Sciatic nerve (tissue), 1 donor: ENCODE measurements around the gene RNASEH2B. TPM values are rescaled to one million over a fixed set of nuclear protein-coding genes. Genes with fewer than 3 reads are reported as not detected.

ENCODE experiments used
- total RNA-seq: library from RNA; stranded (reverse); fragmentation: NEBNext Ultra II Directional; extraction: Animal tissue kit (Norgen Biotek cat#: 25700); gene quantifications from one replicate; pipeline ENCODE4 v1.2.1, GENCODE V29; 2021
- donor health status: DM: no; HTN: no; CAD: no.

Gene RNASEH2B
- total RNA-seq, 1 donor from 2014 or later: 45.7 TPM

Other genes starting within 250 kb of the RNASEH2B start
- 11.5 TPM for gene DLEU7, start 66.1 kb upstream of the RNASEH2B start, total RNA-seq
- not detected for gene C13orf42, start 201.5 kb downstream of the RNASEH2B start, total RNA-seq